Left ventricle myocardium inferior (tissue), 1 donor: ENCODE data around the gene PTCHD1. TPM values are rescaled to one million over a fixed set of nuclear protein-coding genes. Genes with fewer than 3 reads are reported as not detected.
A peak's percentile ranks its signal among the peaks of the same experiment; 100 is the strongest.

ENCODE experiments used
- DNase-seq: peaks from one replicate; pipeline ENCODE4 v3.0.0-alpha.2; 2020
- H3K27ac ChIP-seq: fragments of 200-600 bp; replicated peaks from 2 replicates; pipeline ENCODE4 v1.8.0; 2021
- H3K27me3 ChIP-seq: fragments of 200-600 bp; 2 replicates; pipeline ENCODE4 v1.8.0; 2021; ENCODE audit warnings: low read depth
- H3K36me3 ChIP-seq: fragments of 200-600 bp; 2 replicates; pipeline ENCODE4 v1.8.0; 2021
- H3K4me1 ChIP-seq: fragments of 200-600 bp; 2 replicates; pipeline ENCODE4 v1.8.0; 2021
- H3K4me3 ChIP-seq: fragments of 200-600 bp; 2 replicates; pipeline ENCODE4 v1.8.0; 2021; ENCODE audit warnings: mild to moderate bottlenecking, moderate library complexity
- H3K9me3 ChIP-seq: fragments of 200-600 bp; replicated peaks from 2 replicates; pipeline ENCODE4 v1.8.0; 2021
- CTCF ChIP-seq: fragments of 200-600 bp; IDR thresholded peaks from 2 replicates; pipeline ENCODE4 v1.8.0; 2021; ENCODE audit warnings: antibody characterized with exemption, mild to moderate bottlenecking, borderline replicate concordance
- intact Hi-C: fragments of 100-400 bp; cut with micrococcal nuclease; formaldehyde crosslinking; loops from one replicate; pipeline ENCODE4 v1.11.0; 2022
- total RNA-seq: library from RNA; stranded (reverse); fragmentation: NEBNext Ultra II Directional; extraction: Animal tissue kit (Norgen Biotek cat#: 25700); gene quantifications from one replicate; pipeline ENCODE4 v1.2.1, GENCODE V29; 2021
- donor health status: DM: no; HTN: yes; CAD: no; lungs with severe emphysema.

PTCHD1 gene
- total RNA-seq, 1 donor from 2014 or later: 0.22 TPM

- H3K27me3 ChIP-seq: no peaks in the 10 kb centered on the region
- no peaks in the 10 kb centered on the region for H3K36me3 ChIP-seq
- no peak for DNase-seq
- intact Hi-C loops: no loop called here
- no peak overlapping the region for H3K4me3 ChIP-seq
- no peaks in the 10 kb centered on the region for H3K4me1 ChIP-seq
- no peaks in the 10 kb centered on the region for H3K9me3 ChIP-seq
- TF ChIP-seq CTCF: no peak
- H3K27ac ChIP-seq: no peak overlapping the region
Measured at GRCh38 chrX:23396263-23396662, 61.6 kb downstream of the PTCHD1 start.

GRCh38 chrX:23398570-23398969 is 63.9 kb downstream of the PTCHD1 start:
- DNase-seq: no peak
- intact Hi-C loops: no loop called here
- Histone ChIP-seq H3K36me3 (no peaks in the 10 kb centered on the region), H3K27ac (no peak overlapping the region), H3K4me3 (no peak overlapping the region), H3K9me3 (no peaks in the 10 kb centered on the region), H3K4me1 (no peaks in the 10 kb centered on the region), H3K27me3 (no peaks in the 10 kb centered on the region)
- no peak for TF ChIP-seq CTCF

GRCh38 chrX:23403849-23404248 is 69.2 kb downstream of the PTCHD1 start:
- H3K9me3 ChIP-seq: no peaks in the 10 kb centered on the region
- no peak for TF ChIP-seq CTCF
- H3K4me3 ChIP-seq: no peak overlapping the region
- H3K27me3 ChIP-seq: no peaks in the 10 kb centered on the region
- intact Hi-C loops: no loop called here
- no peak overlapping the region for H3K27ac ChIP-seq
- no peaks in the 10 kb centered on the region for H3K4me1 ChIP-seq
- no peak for DNase-seq
- H3K36me3 ChIP-seq: no peaks in the 10 kb centered on the region

GRCh38 chrX:23422912-23423311 is 88.3 kb downstream of the PTCHD1 start:
- H3K9me3 ChIP-seq: peaks cover 29% of the 10 kb centered on the region

GRCh38 chrX:23434356-23434884 is 99.8 kb downstream of the PTCHD1 start:
- TF ChIP-seq CTCF: no peak
- H3K9me3 ChIP-seq: no peaks in the 10 kb centered on the region
- no peak overlapping the region for H3K4me3 ChIP-seq
- peak; percentile 77 for DNase-seq
- intact Hi-C loops: no loop called here
- no peaks in the 10 kb centered on the region for H3K4me1 ChIP-seq
- no peaks in the 10 kb centered on the region for H3K36me3 ChIP-seq
- H3K27me3 ChIP-seq: no peaks in the 10 kb centered on the region
- H3K27ac ChIP-seq: peak overlapping the region; percentile 58

More at GRCh38 chrX:23422912-23423311, 88.3 kb downstream of the PTCHD1 start:
- Histone ChIP-seq H3K27me3 (no peaks in the 10 kb centered on the region), H3K27ac (no peak overlapping the region), H3K36me3 (no peaks in the 10 kb centered on the region), H3K4me3 (no peak overlapping the region), H3K4me1 (no peaks in the 10 kb centered on the region)
- DNase-seq: no peak
- no peak for TF ChIP-seq CTCF
- intact Hi-C loops: no loop called here

GRCh38 chrX:23435108-23435507 is 100.5 kb downstream of the PTCHD1 start:
- Histone ChIP-seq H3K4me3 (no peak overlapping the region), H3K4me1 (no peaks in the 10 kb centered on the region), H3K9me3 (no peaks in the 10 kb centered on the region), H3K27me3 (no peaks in the 10 kb centered on the region), H3K36me3 (no peaks in the 10 kb centered on the region), H3K27ac (peak overlapping the region; percentile 58)
- no peak for DNase-seq
- no peak for TF ChIP-seq CTCF
- intact Hi-C loops: no loop called here
